SK-N-SH (cell line): ENCODE data around the gene EML3. TPM values are rescaled to one million over a fixed set of nuclear protein-coding genes. Genes with fewer than 3 reads are reported as not detected.

Experiments
- CTCF ChIA-PET: fragments of 300-600, 350-600 bp; formaldehyde crosslinking; extraction: SDS; loops from one replicate; lab custom pipeline; 2021; lab: Yijun Ruan, JAX
- POLR2A ChIA-PET: fragments of 350-600 bp; sonication (Branson Sonifier 250); formaldehyde crosslinking; extraction: SDS; loops from one replicate; lab custom pipeline; 2020; ENCODE audit warnings: antibody characterized with exemption, inconsistent platforms; lab: Yijun Ruan, JAX
- DNase-seq: peaks from one replicate; pipeline ENCODE4 v3.0.0; 2012
- H2AFZ ChIP-seq: fragments of 200-600 bp; sonication (generic); 2 replicates; pipeline ENCODE4 v1.8.1; 2016; ENCODE audit warnings: antibody characterized with exemption, mild to moderate bottlenecking, low read depth
- H3F3A ChIP-seq: fragments of 200-600 bp; sonication (generic); replicated peaks from 2 replicates; pipeline ENCODE3; 2016; ENCODE audit warnings: antibody characterized with exemption, mild to moderate bottlenecking; ENCODE audit not compliant: insufficient read depth
- H3K27ac ChIP-seq, 2 experiments: fragments of 200-500 bp in 1 of 2; fragments of 200-600 bp in 1 of 2; sonication (Bioruptor generic) in 1 of 2; sonication (generic), shearing (Covaris generic) in 1 of 2; 2 replicates each; pipeline versions ENCODE4 v1.5.1 to v1.6.1; 2014 to 2016; ENCODE audit warnings: low read depth in 2 of 2, inconsistent platforms in 1 of 2, low read length in 1 of 2, mild to moderate bottlenecking in 1 of 2, mixed read lengths in 1 of 2
- H3K27me3 ChIP-seq: fragments of 200-600 bp; sonication (generic), shearing (Covaris generic); 2 replicates; pipeline ENCODE4 v1.6.1; 2016; ENCODE audit warnings: mixed run types; ENCODE audit not compliant: insufficient read depth
- H3K36me3 ChIP-seq, 2 experiments: fragments of 200-500 bp in 1 of 2; fragments of 200-600 bp in 1 of 2; sonication (Bioruptor generic) in 1 of 2; sonication (generic) in 1 of 2; replicated peaks in 1 of 2; 2 replicates each; pipeline versions ENCODE3 to v1.5.1; 2014 to 2016; ENCODE audit warnings: low read length in 1 of 2, mild to moderate bottlenecking in 1 of 2; ENCODE audit not compliant: insufficient read depth in 2 of 2, control insufficient read depth in 1 of 2
- H3K4me1 ChIP-seq, 2 experiments: fragments of 200-500 bp in 1 of 2; fragments of 200-600 bp in 1 of 2; sonication (Bioruptor generic) in 1 of 2; sonication (generic), shearing (Covaris generic) in 1 of 2; 2 replicates each; pipeline versions ENCODE4 v1.5.1 to v1.6.1; 2014 to 2016; ENCODE audit warnings: low read depth in 1 of 2, low read length in 1 of 2, mixed run types in 1 of 2; ENCODE audit not compliant: insufficient read depth in 2 of 2, control insufficient read depth in 1 of 2
- H3K4me2 ChIP-seq: fragments of 200-600 bp; sonication (generic), shearing (Covaris generic); 2 replicates; pipeline ENCODE4 v1.6.1; 2017; ENCODE audit warnings: mixed run types
- H3K4me3 ChIP-seq, 2 experiments: fragments of 200-500 bp in 1 of 2; fragments of 200-600 bp in 1 of 2; sonication (Bioruptor generic) in 1 of 2; sonication (generic), shearing (Covaris generic) in 1 of 2; 2 replicates each; pipeline versions ENCODE4 v1.5.1 to v1.8.1; 2014 to 2016; ENCODE audit warnings: low read depth in 2 of 2, inconsistent platforms in 1 of 2, low read length in 1 of 2, mild to moderate bottlenecking in 1 of 2, mixed read lengths in 1 of 2, moderate library complexity in 1 of 2
- H3K79me2 ChIP-seq: fragments of 200-600 bp; sonication (generic); 2 replicates; pipeline ENCODE4 v1.8.1; 2017; ENCODE audit warnings: mild to moderate bottlenecking; ENCODE audit not compliant: insufficient read depth
- H3K9ac ChIP-seq: fragments of 200-600 bp; sonication (generic); 2 replicates; pipeline ENCODE4 v1.6.1; 2017; ENCODE audit warnings: mixed run types
- H3K9me2 ChIP-seq: fragments of 200-600 bp; sonication (generic); 2 replicates; pipeline ENCODE4 v1.6.1; 2017; ENCODE audit warnings: mixed run types
- H3K9me3 ChIP-seq: fragments of 200-600 bp; sonication (generic); 2 replicates; pipeline ENCODE4 v1.6.1; 2017; ENCODE audit warnings: mixed run types, mild to moderate bottlenecking, moderate library complexity
- H4K20me1 ChIP-seq: fragments of 200-600 bp; sonication (generic); 2 replicates; pipeline ENCODE4 v1.6.1; 2017; ENCODE audit warnings: mild to moderate bottlenecking, mixed run types; ENCODE audit not compliant: insufficient read depth
- EP300 ChIP-seq, 2 experiments: IDR thresholded peaks; 2 replicates each; pipeline versions ENCODE4 v1.4.0 to v1.6.1; 2012; ENCODE audit warnings: borderline replicate concordance in 1 of 2, low read depth in 1 of 2, low read length in 1 of 2
- FOSL2 ChIP-seq: IDR thresholded peaks from 2 replicates; pipeline ENCODE4 v1.4.0; 2012; ENCODE audit warnings: low read depth, mild to moderate bottlenecking, moderate library complexity, borderline replicate concordance
- GABPA ChIP-seq: IDR thresholded peaks from 2 replicates; pipeline ENCODE4 v1.4.0; 2012; ENCODE audit warnings: low read depth, mild to moderate bottlenecking
- GATA2 ChIP-seq: sonication (generic); formaldehyde crosslinking; IDR thresholded peaks from 2 replicates; pipeline ENCODE4 v1.5.0; 2020; ENCODE audit warnings: mild to moderate bottlenecking, missing genetic modification reagents
- IRF3 ChIP-seq: fragments of 150-350 bp; IDR thresholded peaks from 2 replicates; pipeline ENCODE4 v1.6.1; 2016; ENCODE audit warnings: mild to moderate bottlenecking, low read depth, low read length
- MEF2A ChIP-seq: IDR thresholded peaks from 2 replicates; pipeline ENCODE4 v1.4.0; 2012; ENCODE audit warnings: low read depth, borderline replicate concordance
- MXI1 ChIP-seq: IDR thresholded peaks from 2 replicates; pipeline ENCODE4 v1.6.1; 2012; ENCODE audit warnings: mild to moderate bottlenecking, low read depth, low read length, improper control_type of control experiment
- NRF1 ChIP-seq: IDR thresholded peaks from 2 replicates; pipeline ENCODE4 v1.6.1; 2012; ENCODE audit warnings: low read depth, mild to moderate bottlenecking, low read length
- POLR2AphosphoS5 ChIP-seq: IDR thresholded peaks from 2 replicates; pipeline ENCODE4 v1.6.1; 2012; ENCODE audit warnings: low read depth, low read length
- RAD21 ChIP-seq: IDR thresholded peaks from 2 replicates; pipeline ENCODE4 v1.6.1; 2012; ENCODE audit warnings: mild to moderate bottlenecking, low read length
- REST ChIP-seq: IDR thresholded peaks from 2 replicates; pipeline ENCODE4 v1.6.1; 2012; ENCODE audit warnings: mild to moderate bottlenecking, low read depth, low read length, moderate library complexity
- RFX5 ChIP-seq: IDR thresholded peaks from 2 replicates; pipeline ENCODE4 v1.6.1; 2012; ENCODE audit warnings: mild to moderate bottlenecking, improper control_type of control experiment, low read length
- SIN3A ChIP-seq: IDR thresholded peaks from 2 replicates; pipeline ENCODE4 v1.6.1; 2012; ENCODE audit warnings: low read depth, mild to moderate bottlenecking, low read length, moderate library complexity, borderline replicate concordance
- TAF1 ChIP-seq: IDR thresholded peaks from 2 replicates; pipeline ENCODE4 v1.6.1; 2012; ENCODE audit warnings: low read depth, mild to moderate bottlenecking, low read length, moderate library complexity, borderline replicate concordance
- TCF12 ChIP-seq: IDR thresholded peaks from 2 replicates; pipeline ENCODE4 v1.4.0; 2012
- USF1 ChIP-seq: IDR thresholded peaks from 2 replicates; pipeline ENCODE4 v1.4.0; 2012; ENCODE audit warnings: low read depth, borderline replicate concordance
- USF2 ChIP-seq: fragments of 150-350 bp; IDR thresholded peaks from 2 replicates; pipeline ENCODE4 v1.6.1; 2017; ENCODE audit warnings: antibody characterized with exemption, low read length, low read depth, borderline replicate concordance
- YY1 ChIP-seq: IDR thresholded peaks from 2 replicates; pipeline ENCODE4 v1.4.0; 2012; ENCODE audit warnings: low read depth, mild to moderate bottlenecking
- WGBS: methylation state at CpG from one replicate; pipeline ENCODE4 v1.1.6; 2017; ENCODE audit warnings: low lambda C conversion rate; 5-methylcytosine and 5-hydroxymethylcytosine counted together
- polyA plus RNA-seq, 3 experiments: library from polyadenylated mRNA; depleted of rRNA; stranded (reverse); fragments of >200 nt; gene quantifications; 2 replicates each; pipeline ENCODE4 v1.2.3, GENCODE V29; 2012
- TF ChIP-seq, protein P1 (sequence below): IDR thresholded peaks from 2 replicates; pipeline ENCODE4 v1.4.0; 2012; ENCODE audit warnings: low read depth, borderline replicate concordance

Gene EML3
- polyA plus RNA-seq, 1 of the 3 experiments (the other 2 are of a cell fraction), result 43.0 TPM

DNA sequence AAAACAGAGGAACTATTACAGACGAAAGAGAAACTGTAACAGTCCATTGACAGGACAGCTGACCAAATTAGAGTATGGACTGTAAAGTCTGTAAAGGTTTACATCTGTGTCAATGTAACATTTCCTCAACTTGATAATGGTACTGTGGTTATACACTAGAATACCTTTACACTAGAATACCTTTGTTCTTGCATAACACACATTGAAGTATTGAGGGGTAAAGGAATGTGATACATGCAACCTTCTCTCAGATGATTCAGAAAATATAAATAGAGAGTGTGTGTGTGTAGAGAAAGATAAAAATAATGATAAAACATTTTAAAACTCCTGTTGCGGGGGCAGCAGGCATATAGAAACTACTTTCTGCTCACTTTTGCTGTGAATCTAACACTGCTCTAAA, 33.3 kb downstream of the EML3 start:
- Histone ChIP-seq H2AFZ (no peak overlapping the region), H3K9me3 (no peaks in the 10 kb centered on the region), H3F3A (no peaks in the 10 kb centered on the region), H3K9ac (no peak overlapping the region), H3K4me2 (no peak overlapping the region), H3K4me3 (no peak overlapping the region), H3K27ac (no peak overlapping the region), H3K36me3 (peaks cover 32 to 46% of the 10 kb centered on the region in 2 experiments), H4K20me1 (no peaks in the 10 kb centered on the region), H3K79me2 (peaks cover 33% of the 10 kb centered on the region), H3K9me2 (no peaks in the 10 kb centered on the region), H3K27me3 (no peaks in the 10 kb centered on the region), H3K4me1 (peaks cover 8% of the 10 kb centered on the region in 2 experiments; a peak in 1 of 4 replicates)
- ChIA-PET POLR2A (no interaction called here), CTCF (interaction anchor here (0.6 to 1.6 kb wide), 2 partner anchors 14 to 96 kb away, joined by 3 to 6 read pairs; no protein-coding TSS in a partner anchor)
- DNase-seq, result no peak
- WGBS, result 94% methylated on average over 2 of the region's 2 CpGs
- TF ChIP-seq, protein P1, sequence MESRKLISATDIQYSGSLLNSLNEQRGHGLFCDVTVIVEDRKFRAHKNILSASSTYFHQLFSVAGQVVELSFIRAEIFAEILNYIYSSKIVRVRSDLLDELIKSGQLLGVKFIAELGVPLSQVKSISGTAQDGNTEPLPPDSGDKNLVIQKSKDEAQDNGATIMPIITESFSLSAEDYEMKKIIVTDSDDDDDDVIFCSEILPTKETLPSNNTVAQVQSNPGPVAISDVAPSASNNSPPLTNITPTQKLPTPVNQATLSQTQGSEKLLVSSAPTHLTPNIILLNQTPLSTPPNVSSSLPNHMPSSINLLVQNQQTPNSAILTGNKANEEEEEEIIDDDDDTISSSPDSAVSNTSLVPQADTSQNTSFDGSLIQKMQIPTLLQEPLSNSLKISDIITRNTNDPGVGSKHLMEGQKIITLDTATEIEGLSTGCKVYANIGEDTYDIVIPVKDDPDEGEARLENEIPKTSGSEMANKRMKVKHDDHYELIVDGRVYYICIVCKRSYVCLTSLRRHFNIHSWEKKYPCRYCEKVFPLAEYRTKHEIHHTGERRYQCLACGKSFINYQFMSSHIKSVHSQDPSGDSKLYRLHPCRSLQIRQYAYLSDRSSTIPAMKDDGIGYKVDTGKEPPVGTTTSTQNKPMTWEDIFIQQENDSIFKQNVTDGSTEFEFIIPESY, result no peak
- TF ChIP-seq RAD21 (no peak), EP300 (IDR thresholded peaks at IDR 0.05; ENCODE audit: borderline replicate concordance in 1 of 2, low read depth in 1 of 2, low read length in 1 of 2) (no peak), REST (no peak), NRF1 (no peak), MXI1 (no peak), USF1 (no peak), IRF3 (no peak), USF2 (no peak), MEF2A (no peak), TCF12 (no peak), GATA2 (no peak), RFX5 (no peak), GABPA (no peak), YY1 (no peak), FOSL2 (no peak), SIN3A (no peak), TAF1 (no peak), POLR2AphosphoS5 (no peak)
